HG03097 (cell line): ENCODE data around the gene ZFP92.

Experiments
- ATAC-seq: cut with Tn5 transposase; IDR thresholded peaks from one replicate; pipeline ENCODE4 v1.9.1; 2021; ENCODE audit not compliant: unreplicated experiment, low FRiP score

ZFP92 gene

GRCh38 chrX:153406903-153407302, 4.4 kb upstream of the ZFP92 start:
- ATAC-seq = no peak

- ATAC-seq = no peak
Measured at GRCh38 chrX:153407736-153408135, 3.5 kb upstream of the ZFP92 start.

GRCh38 chrX:153408221-153408721, 3.0 kb upstream of the ZFP92 start:
- no peak for ATAC-seq

GRCh38 chrX:153408871-153409351, 2.4 kb upstream of the ZFP92 start:
- ATAC-seq = no peak

- ATAC-seq = no peak
Measured at GRCh38 chrX:153409414-153410101, 1.7 kb upstream of the ZFP92 start.

- no peak for ATAC-seq
Measured at GRCh38 chrX:153410373-153410772, 899 bp upstream of the ZFP92 start.

GRCh38 chrX:153410888-153411254, 401 bp upstream of the ZFP92 start:
- ATAC-seq = no peak

- ATAC-seq = no peak
Measured at GRCh38 chrX:153411988-153412574, 809 bp downstream of the ZFP92 start.

- no peak for ATAC-seq
Measured at GRCh38 chrX:153412746-153413720, 1.8 kb downstream of the ZFP92 start.

- no peak for ATAC-seq
Measured at GRCh38 chrX:153413731-153414130, 2.5 kb downstream of the ZFP92 start.

GRCh38 chrX:153414856-153415510, 3.7 kb downstream of the ZFP92 start:
- no peak for ATAC-seq

- ATAC-seq = no peak
Measured at GRCh38 chrX:153416781-153417450, 5.6 kb downstream of the ZFP92 start.

- no peak for ATAC-seq
Measured at GRCh38 chrX:153417637-153418036, 6.4 kb downstream of the ZFP92 start.

- ATAC-seq = no peak
Measured at GRCh38 chrX:153420851-153421599, 9.8 kb downstream of the ZFP92 start.

- no peak for ATAC-seq
Measured at GRCh38 chrX:153421856-153422255, 10.6 kb downstream of the ZFP92 start.

- ATAC-seq = no peak
Measured at GRCh38 chrX:153423652-153424051, 12.4 kb downstream of the ZFP92 start.

- ATAC-seq = no peak
Measured at GRCh38 chrX:153426204-153426603, 14.9 kb downstream of the ZFP92 start.

GRCh38 chrX:153430796-153431195, 19.5 kb downstream of the ZFP92 start:
- no peak for ATAC-seq

- ATAC-seq = no peak
Measured at GRCh38 chrX:153433161-153433680, 21.9 kb downstream of the ZFP92 start.
